ENCODE results near the gene ARHGAP6. TPM values are rescaled to one million over a fixed set of nuclear protein-coding genes. Genes with fewer than 3 reads are reported as not detected.

The ARHGAP6 gene
- total and polyA plus RNA-seq, 7 donors, result 1.8 to 20.6 (median 6.4) TPM

DNA sequence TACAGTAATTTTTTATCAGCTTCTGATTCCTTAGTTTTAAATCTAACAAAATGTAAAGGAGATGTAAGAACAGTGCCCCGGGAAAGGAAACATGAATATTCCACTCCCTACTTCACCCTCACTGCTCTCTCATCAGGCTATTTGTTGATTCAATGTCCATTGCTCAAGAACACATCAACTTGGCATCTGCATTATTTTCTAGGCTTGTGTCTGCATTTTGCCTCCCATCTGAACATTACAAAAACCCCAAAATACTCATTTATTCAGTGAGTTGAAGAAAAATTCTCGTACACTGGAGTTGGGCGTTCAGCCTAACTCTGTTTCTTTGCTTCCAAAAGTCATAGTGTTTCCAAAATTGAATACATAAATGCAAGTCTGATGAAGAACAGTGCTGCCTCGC lies 25.6 kb downstream of the ARHGAP6 start:
- Histone ChIP-seq H3K27me3 (ENCODE audit: insufficient read depth in 3 of 3, low read length in 2 of 3) (no peaks in the 10 kb centered on the region), H3K4me1 (no peaks in the 10 kb centered on the region), H3K9me3 (no peaks in the 10 kb centered on the region), H3K27ac (no peak overlapping the region), H3K4me3 (no peak overlapping the region), H3K36me3 (ENCODE audit: insufficient read depth in 1 of 2, low read depth in 1 of 2) (no peaks in the 10 kb centered on the region)
- ATAC-seq (no peak), DNase-seq (no peak)
- intact Hi-C loops (cut with DNase I), result no loop called here
- 55 to 74% (median 74%) methylated on average over 4 of the region's 4 CpGs for WGBS, 3 donors
- no peak for TF ChIP-seq CTCF (IDR thresholded peaks at IDR 0.05)

- DNase-seq (peak in 1 of 2 donors; percentile 59), ATAC-seq (peak; percentile 72 to 87 (median 80))
- H3K4me3 ChIP-seq, result no peak overlapping the region
- no peaks in the 10 kb centered on the region for H3K27me3 ChIP-seq (ENCODE audit: insufficient read depth in 3 of 3, low read length in 2 of 3)
- no peaks in the 10 kb centered on the region for H3K9me3 ChIP-seq
- no peaks in the 10 kb centered on the region for H3K36me3 ChIP-seq (ENCODE audit: insufficient read depth in 1 of 2, low read depth in 1 of 2)
- WGBS, 3 donors, result 0 to 7% (median 4%) methylated on average over 1 of the region's 1 CpG
- peaks cover 6% of the 10 kb centered on the region for H3K4me1 ChIP-seq
- no peak overlapping the region for H3K27ac ChIP-seq
- TF ChIP-seq CTCF (IDR thresholded peaks at IDR 0.05), result no peak
- intact Hi-C loops (cut with DNase I), result no loop called here
Measured at GRCh38 chrX:11632732-11633131, 33.0 kb downstream of the ARHGAP6 start.

DNA sequence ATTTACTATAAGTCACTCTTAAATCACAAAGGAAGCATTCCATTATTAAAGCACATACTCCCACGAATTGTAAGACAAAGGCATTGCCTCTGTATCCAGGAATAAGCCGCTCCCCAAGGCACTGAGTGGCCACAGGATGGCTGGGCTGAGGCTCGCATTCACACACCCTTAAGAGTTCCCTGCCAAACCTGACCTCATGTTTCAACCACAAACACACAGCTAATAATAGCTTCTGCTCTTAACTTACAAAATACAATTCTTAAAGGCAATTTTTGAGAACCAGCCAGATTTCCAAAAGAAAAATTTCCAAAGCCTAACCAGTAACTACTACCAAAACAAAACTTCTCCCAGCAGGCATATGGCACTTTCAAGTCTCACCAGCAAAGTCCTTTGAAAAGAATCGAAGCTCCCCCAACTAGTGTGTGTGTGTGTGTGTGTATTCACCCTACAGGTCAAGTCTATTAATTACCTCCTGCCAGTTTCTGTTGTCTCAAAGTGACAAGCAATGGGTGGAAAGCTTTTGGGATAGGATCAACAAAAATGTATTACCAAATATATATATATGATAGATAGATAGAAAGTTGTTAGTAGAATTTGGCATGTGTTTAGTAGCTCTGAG lies 36.0 kb downstream of the ARHGAP6 start:
- 5 to 20% (median 11%) methylated on average over 4 of the region's 4 CpGs for WGBS, 3 donors
- H3K36me3 ChIP-seq (ENCODE audit: insufficient read depth in 1 of 2, low read depth in 1 of 2), result no peaks in the 10 kb centered on the region
- TF ChIP-seq CTCF (IDR thresholded peaks at IDR 0.05), result peak; percentile 15
- H3K27ac ChIP-seq, result peak overlapping the region; percentile 62
- ATAC-seq (peak; percentile 92 to 97 (median 96)), DNase-seq (peak; percentile 22 to 51)
- intact Hi-C loops (cut with DNase I), result no loop called here
- no peak overlapping the region for H3K4me3 ChIP-seq
- no peaks in the 10 kb centered on the region for H3K27me3 ChIP-seq (ENCODE audit: insufficient read depth in 3 of 3, low read length in 2 of 3)
- H3K4me1 ChIP-seq, result peaks cover 6% of the 10 kb centered on the region
- H3K9me3 ChIP-seq, result peaks cover 18% of the 10 kb centered on the region

GRCh38 chrX:11628399-11628798 lies 37.3 kb downstream of the ARHGAP6 start:
- WGBS, 3 donors, result 66 to 89% (median 79%) methylated on average over 5 of the region's 5 CpGs
- DNase-seq, result no peak
- no peak for TF ChIP-seq CTCF (IDR thresholded peaks at IDR 0.05)
- Histone ChIP-seq H3K4me3 (no peak overlapping the region), H3K9me3 (peaks cover 18% of the 10 kb centered on the region), H3K36me3 (ENCODE audit: insufficient read depth in 1 of 2, low read depth in 1 of 2) (no peaks in the 10 kb centered on the region), H3K27me3 (ENCODE audit: insufficient read depth in 3 of 3, low read length in 2 of 3) (no peaks in the 10 kb centered on the region), H3K27ac (no peak overlapping the region), H3K4me1 (peaks cover 6% of the 10 kb centered on the region)
- no peak for ATAC-seq
- intact Hi-C loops (cut with DNase I), result no loop called here

DNA sequence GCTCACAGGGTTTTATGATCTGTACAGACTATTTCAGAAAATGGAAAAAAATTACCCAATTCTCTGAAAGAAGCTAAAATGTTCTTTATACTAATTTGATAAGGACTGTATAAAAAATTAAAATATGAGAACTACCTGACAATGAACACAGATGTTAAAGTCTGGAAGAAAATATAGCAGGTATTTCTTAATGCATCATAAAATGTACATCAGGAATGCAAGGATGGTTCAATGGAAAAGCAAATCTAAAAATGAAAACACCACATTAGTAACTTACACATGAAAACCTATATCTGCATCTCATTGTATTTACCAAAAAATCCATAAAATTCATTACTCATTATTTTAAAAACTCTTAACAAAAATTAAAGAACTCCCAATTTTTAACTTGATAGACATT lies 39.4 kb downstream of the ARHGAP6 start:
- TF ChIP-seq CTCF (IDR thresholded peaks at IDR 0.05), result no peak
- intact Hi-C loops (cut with DNase I), result no loop called here
- Histone ChIP-seq H3K27ac (no peak overlapping the region), H3K9me3 (peaks cover 18% of the 10 kb centered on the region), H3K4me3 (no peak overlapping the region), H3K27me3 (ENCODE audit: insufficient read depth in 3 of 3, low read length in 2 of 3) (no peaks in the 10 kb centered on the region), H3K4me1 (peaks cover 6% of the 10 kb centered on the region), H3K36me3 (ENCODE audit: insufficient read depth in 1 of 2, low read depth in 1 of 2) (no peaks in the 10 kb centered on the region)
- no peak for ATAC-seq
- no peak for DNase-seq
